ENCODE results near the gene TTC16.

The TTC16 gene

DNA sequence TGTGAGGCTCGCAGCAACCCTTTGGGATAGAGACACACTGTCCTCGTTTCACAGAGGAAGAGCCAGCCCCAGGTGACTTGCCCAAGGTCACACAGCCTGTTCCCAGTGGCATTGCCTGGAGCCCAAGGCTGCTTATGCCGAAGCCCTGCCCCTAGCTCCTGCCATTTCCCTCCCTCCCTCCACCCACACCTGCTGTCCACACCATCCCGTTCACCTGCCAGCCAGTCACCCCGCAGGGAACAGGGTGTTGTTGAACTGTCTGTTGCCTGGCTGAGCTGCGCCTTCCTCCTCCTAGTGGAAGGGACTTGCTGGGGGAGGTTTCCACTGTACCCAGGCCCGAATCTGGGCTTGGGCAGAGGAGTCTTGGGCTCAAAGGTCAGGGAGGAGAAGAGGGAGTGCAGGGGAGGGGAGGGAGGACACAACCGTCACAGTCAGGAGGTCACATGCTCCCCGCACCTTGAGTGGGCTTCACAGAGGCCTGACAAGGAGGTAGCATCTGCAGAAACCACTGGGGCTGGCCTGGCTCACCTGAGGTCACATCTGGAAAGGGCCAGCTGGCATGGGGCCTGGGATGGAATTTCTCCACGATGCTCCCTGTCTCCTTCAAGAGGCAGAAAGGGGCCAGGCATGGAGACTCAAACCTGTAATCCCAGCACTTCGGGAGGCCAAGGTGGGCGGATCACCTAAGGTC, 6.3 kb downstream of the TTC16 start:
- Histone ChIP-seq H3K36me3 (ENCODE audit: control insufficient read depth, insufficient read depth, low read length) (no peaks in the 10 kb centered on the region), H3K9ac (ENCODE audit: low read length) (no peak overlapping the region), H3K4me3 (ENCODE audit: low read depth, low read length) (no peak overlapping the region), H3K9me3 (ENCODE audit: control insufficient read depth, insufficient read depth, low read depth, low read length) (no peaks in the 10 kb centered on the region), H3K27ac (ENCODE audit: low read depth, low read length) (no peak overlapping the region), H3K4me1 (ENCODE audit: control insufficient read depth, insufficient read depth, low read length) (peaks cover 13% of the 10 kb centered on the region; the same call in 1 of the 2 replicates), H3K27me3 (ENCODE audit: control insufficient read depth, insufficient read depth, low read length) (no peaks in the 10 kb centered on the region)

GRCh38 chr9:127723013-127723412, 7.1 kb downstream of the TTC16 start:
- no peaks in the 10 kb centered on the region for H3K27me3 ChIP-seq (ENCODE audit: control insufficient read depth, insufficient read depth, low read length)
- no peaks in the 10 kb centered on the region for H3K9me3 ChIP-seq (ENCODE audit: control insufficient read depth, insufficient read depth, low read depth, low read length)
- H3K27ac ChIP-seq (ENCODE audit: low read depth, low read length): no peak overlapping the region
- no peak overlapping the region for H3K4me3 ChIP-seq (ENCODE audit: low read depth, low read length)
- H3K9ac ChIP-seq (ENCODE audit: low read length): no peak overlapping the region
- no peaks in the 10 kb centered on the region for H3K36me3 ChIP-seq (ENCODE audit: control insufficient read depth, insufficient read depth, low read length)
- peaks cover 13% of the 10 kb centered on the region; the same call in 1 of the 2 replicates for H3K4me1 ChIP-seq (ENCODE audit: control insufficient read depth, insufficient read depth, low read length)

DNA sequence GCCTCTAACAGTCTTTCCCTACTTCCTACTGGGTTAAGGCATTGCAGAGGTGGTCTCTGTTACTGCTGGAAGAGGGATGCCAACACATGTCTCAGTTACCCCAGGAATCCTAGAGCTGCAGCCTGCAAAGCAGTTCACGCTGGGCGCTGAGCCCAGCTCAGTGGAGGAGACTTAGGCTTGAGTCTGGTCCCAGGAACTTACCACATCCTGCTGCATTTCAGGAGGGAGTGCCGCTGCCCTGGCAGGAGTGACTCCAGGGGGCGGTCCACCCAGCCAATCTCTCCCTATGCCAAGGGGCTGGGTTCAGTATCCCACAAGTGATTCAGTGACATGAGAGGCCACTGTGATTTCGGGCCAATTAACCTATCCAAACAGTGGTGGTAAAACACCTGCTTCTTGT, 7.6 kb downstream of the TTC16 start:
- Histone ChIP-seq H3K9me3 (ENCODE audit: control insufficient read depth, insufficient read depth, low read depth, low read length) (no peaks in the 10 kb centered on the region), H3K27me3 (ENCODE audit: control insufficient read depth, insufficient read depth, low read length) (no peaks in the 10 kb centered on the region), H3K27ac (ENCODE audit: low read depth, low read length) (no peak overlapping the region), H3K4me3 (ENCODE audit: low read depth, low read length) (no peak overlapping the region), H3K9ac (ENCODE audit: low read length) (no peak overlapping the region), H3K4me1 (ENCODE audit: control insufficient read depth, insufficient read depth, low read length) (peaks cover 13% of the 10 kb centered on the region; the same call in 1 of the 2 replicates), H3K36me3 (ENCODE audit: control insufficient read depth, insufficient read depth, low read length) (no peaks in the 10 kb centered on the region)

DNA sequence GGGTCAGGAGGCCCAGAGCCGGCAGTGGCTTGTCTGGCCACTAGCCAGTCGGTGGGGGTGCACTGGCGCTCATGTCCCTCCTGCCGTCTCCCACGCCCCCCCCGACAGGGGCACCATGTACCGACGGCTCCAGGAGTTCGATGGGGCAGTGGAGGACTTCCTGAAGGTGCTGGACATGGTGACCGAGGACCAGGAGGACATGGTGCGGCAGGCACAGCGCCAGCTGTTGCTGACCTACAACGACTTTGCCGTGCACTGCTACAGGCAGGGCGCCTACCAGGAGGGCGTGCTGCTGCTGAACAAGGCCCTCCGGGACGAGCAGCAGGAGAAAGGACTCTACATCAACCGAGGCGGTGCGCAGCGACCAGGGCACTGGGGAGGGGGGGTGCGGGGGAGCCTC, 8.1 kb downstream of the TTC16 start:
- no peaks in the 10 kb centered on the region for H3K36me3 ChIP-seq (ENCODE audit: control insufficient read depth, insufficient read depth, low read length)
- H3K9me3 ChIP-seq (ENCODE audit: control insufficient read depth, insufficient read depth, low read depth, low read length): no peaks in the 10 kb centered on the region
- no peak overlapping the region for H3K27ac ChIP-seq (ENCODE audit: low read depth, low read length)
- peaks cover 13% of the 10 kb centered on the region; the same call in 1 of the 2 replicates for H3K4me1 ChIP-seq (ENCODE audit: control insufficient read depth, insufficient read depth, low read length)
- no peak overlapping the region for H3K9ac ChIP-seq (ENCODE audit: low read length)
- no peaks in the 10 kb centered on the region for H3K27me3 ChIP-seq (ENCODE audit: control insufficient read depth, insufficient read depth, low read length)
- H3K4me3 ChIP-seq (ENCODE audit: low read depth, low read length): no peak overlapping the region

DNA sequence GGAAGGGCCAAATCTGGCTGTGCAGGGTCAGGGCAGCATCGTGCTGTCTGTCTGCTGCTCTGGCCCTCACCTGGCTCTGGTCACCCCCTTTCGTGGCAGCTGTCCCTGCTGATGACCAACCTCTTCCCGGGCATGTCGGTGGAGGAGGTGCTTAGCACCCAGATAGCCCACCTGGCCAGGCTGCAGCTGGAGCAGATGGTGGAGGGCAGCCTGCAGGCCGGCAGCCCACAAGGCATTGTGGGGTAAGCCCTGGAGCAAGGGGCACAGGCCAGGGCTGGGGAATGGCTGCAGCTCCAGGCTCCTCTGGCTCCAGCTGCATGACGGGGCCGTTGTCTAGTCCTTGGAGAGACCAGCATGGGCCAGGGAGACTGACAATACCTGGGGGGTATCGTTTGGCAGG, 11.0 kb downstream of the TTC16 start:
- no peak overlapping the region for H3K27ac ChIP-seq (ENCODE audit: low read depth, low read length)
- no peak overlapping the region for H3K4me3 ChIP-seq (ENCODE audit: low read depth, low read length)
- H3K9me3 ChIP-seq (ENCODE audit: control insufficient read depth, insufficient read depth, low read depth, low read length): no peaks in the 10 kb centered on the region
- no peaks in the 10 kb centered on the region for H3K27me3 ChIP-seq (ENCODE audit: control insufficient read depth, insufficient read depth, low read length)
- H3K4me1 ChIP-seq (ENCODE audit: control insufficient read depth, insufficient read depth, low read length): peaks cover 10% of the 10 kb centered on the region; the same call in 1 of the 2 replicates
- H3K36me3 ChIP-seq (ENCODE audit: control insufficient read depth, insufficient read depth, low read length): no peaks in the 10 kb centered on the region
- H3K9ac ChIP-seq (ENCODE audit: low read length): no peak overlapping the region

DNA sequence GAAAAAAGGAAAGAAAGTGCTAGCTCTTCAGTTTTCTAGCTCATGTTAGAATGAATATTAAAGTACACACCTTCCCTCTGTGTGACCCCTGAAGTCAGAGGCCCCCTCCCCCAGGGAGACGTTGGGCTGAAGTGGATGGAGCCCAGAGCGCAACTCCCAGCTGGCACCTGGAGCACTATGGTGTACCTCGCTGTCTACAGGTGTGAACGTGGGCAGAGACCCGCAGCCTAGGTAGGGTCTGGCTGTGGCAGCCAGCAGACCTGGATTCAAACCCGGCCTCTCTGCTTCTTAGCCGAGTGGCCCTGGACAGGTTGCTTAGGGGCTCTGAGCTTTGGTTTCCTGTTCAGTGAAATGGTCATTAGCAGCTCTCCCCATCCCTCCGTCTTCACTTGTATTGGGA, 12.9 kb downstream of the TTC16 start:
- Histone ChIP-seq H3K9me3 (ENCODE audit: control insufficient read depth, insufficient read depth, low read depth, low read length) (no peaks in the 10 kb centered on the region), H3K9ac (ENCODE audit: low read length) (no peak overlapping the region), H3K27me3 (ENCODE audit: control insufficient read depth, insufficient read depth, low read length) (no peaks in the 10 kb centered on the region), H3K36me3 (ENCODE audit: control insufficient read depth, insufficient read depth, low read length) (no peaks in the 10 kb centered on the region), H3K4me3 (ENCODE audit: low read depth, low read length) (no peak overlapping the region), H3K4me1 (ENCODE audit: control insufficient read depth, insufficient read depth, low read length) (peaks cover 9% of the 10 kb centered on the region; the same call in 1 of the 2 replicates), H3K27ac (ENCODE audit: low read depth, low read length) (no peak overlapping the region)

DNA sequence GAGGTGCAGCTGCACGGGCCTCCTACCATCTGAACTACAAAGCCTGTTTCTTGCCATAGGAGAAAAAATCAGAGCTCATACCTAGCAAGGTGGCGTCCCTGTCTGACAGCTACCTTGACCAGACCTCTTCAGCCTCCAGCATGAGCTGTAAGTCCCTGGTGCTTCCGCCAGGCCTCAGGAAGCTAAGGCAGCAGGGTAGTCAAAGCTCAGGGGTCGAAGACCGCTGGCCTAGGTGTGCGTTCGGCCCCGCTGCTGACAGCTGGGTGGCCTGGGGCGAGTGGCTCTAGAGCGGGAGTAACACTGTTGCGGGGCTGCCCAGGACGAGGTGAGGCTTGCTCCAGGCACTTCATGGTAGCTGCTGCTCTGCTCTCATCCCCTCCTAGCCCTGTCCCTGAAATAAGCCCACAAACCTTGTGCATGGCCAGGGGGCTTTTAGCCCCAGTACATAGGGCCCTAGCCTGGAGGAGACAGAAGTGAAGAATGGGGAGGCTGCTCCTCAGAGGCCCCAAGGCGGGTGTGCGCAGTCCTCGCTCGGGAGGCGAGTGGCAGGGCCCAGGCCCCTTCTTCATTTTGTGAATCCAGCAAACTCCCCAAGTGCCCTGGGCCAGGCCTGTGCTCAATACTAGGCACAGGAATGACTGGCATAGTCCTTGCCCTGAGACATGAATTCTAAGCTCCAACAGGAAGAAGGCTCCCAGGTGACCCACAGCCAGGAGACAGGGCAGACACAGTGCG, 13.8 kb downstream of the TTC16 start:
- Histone ChIP-seq H3K4me3 (ENCODE audit: low read depth, low read length) (no peak overlapping the region), H3K9me3 (ENCODE audit: control insufficient read depth, insufficient read depth, low read depth, low read length) (no peaks in the 10 kb centered on the region), H3K9ac (ENCODE audit: low read length) (no peak overlapping the region), H3K36me3 (ENCODE audit: control insufficient read depth, insufficient read depth, low read length) (no peaks in the 10 kb centered on the region), H3K4me1 (ENCODE audit: control insufficient read depth, insufficient read depth, low read length) (peaks cover 6% of the 10 kb centered on the region; the same call in 1 of the 2 replicates), H3K27ac (ENCODE audit: low read depth, low read length) (no peak overlapping the region), H3K27me3 (ENCODE audit: control insufficient read depth, insufficient read depth, low read length) (no peaks in the 10 kb centered on the region)

DNA sequence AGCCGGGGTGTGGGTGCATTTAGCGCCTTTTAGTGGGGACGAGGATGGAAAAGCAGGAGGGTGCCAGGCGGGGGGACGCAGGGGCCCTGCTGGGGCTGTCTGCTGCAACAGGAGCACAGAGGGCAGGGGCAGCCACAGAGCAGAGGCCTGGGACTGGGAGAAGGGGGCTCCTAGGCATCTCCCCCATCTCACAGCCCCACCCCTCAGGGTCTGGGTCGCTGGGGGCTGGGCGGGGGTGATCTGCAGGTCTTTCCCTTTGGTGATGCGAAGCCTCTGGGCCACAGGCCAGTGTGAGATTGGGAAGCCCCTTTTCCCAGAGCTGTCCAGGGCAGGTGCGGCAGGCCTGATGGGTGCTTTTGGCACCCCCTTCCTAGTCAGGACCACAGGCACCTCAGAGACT, 14.4 kb downstream of the TTC16 start:
- no peaks in the 10 kb centered on the region for H3K36me3 ChIP-seq (ENCODE audit: control insufficient read depth, insufficient read depth, low read length)
- no peak overlapping the region for H3K27ac ChIP-seq (ENCODE audit: low read depth, low read length)
- no peaks in the 10 kb centered on the region for H3K27me3 ChIP-seq (ENCODE audit: control insufficient read depth, insufficient read depth, low read length)
- H3K9me3 ChIP-seq (ENCODE audit: control insufficient read depth, insufficient read depth, low read depth, low read length): no peaks in the 10 kb centered on the region
- peaks cover 6% of the 10 kb centered on the region; the same call in 1 of the 2 replicates for H3K4me1 ChIP-seq (ENCODE audit: control insufficient read depth, insufficient read depth, low read length)
- no peak overlapping the region for H3K9ac ChIP-seq (ENCODE audit: low read length)
- H3K4me3 ChIP-seq (ENCODE audit: low read depth, low read length): no peak overlapping the region

GRCh38 chr9:127730799-127731410, 15.0 kb downstream of the TTC16 start:
- Histone ChIP-seq H3K4me1 (ENCODE audit: control insufficient read depth, insufficient read depth, low read length) (peaks cover 6% of the 10 kb centered on the region; the same call in 1 of the 2 replicates), H3K27ac (ENCODE audit: low read depth, low read length) (no peak overlapping the region)

GRCh38 chr9:127731938-127732337, 16.1 kb downstream of the TTC16 start:
- no peak overlapping the region for H3K9ac ChIP-seq (ENCODE audit: low read length)
- H3K27ac ChIP-seq (ENCODE audit: low read depth, low read length): no peak overlapping the region
- no peaks in the 10 kb centered on the region for H3K9me3 ChIP-seq (ENCODE audit: control insufficient read depth, insufficient read depth, low read depth, low read length)
- peaks cover 6% of the 10 kb centered on the region; the same call in 1 of the 2 replicates for H3K4me1 ChIP-seq (ENCODE audit: control insufficient read depth, insufficient read depth, low read length)
- no peak overlapping the region for H3K4me3 ChIP-seq (ENCODE audit: low read depth, low read length)
- no peaks in the 10 kb centered on the region for H3K36me3 ChIP-seq (ENCODE audit: control insufficient read depth, insufficient read depth, low read length)
- no peaks in the 10 kb centered on the region for H3K27me3 ChIP-seq (ENCODE audit: control insufficient read depth, insufficient read depth, low read length)

More at GRCh38 chr9:127730799-127731410, 15.0 kb downstream of the TTC16 start:
- Histone ChIP-seq H3K4me3 (ENCODE audit: low read depth, low read length) (no peak overlapping the region), H3K9me3 (ENCODE audit: control insufficient read depth, insufficient read depth, low read depth, low read length) (no peaks in the 10 kb centered on the region), H3K27me3 (ENCODE audit: control insufficient read depth, insufficient read depth, low read length) (no peaks in the 10 kb centered on the region), H3K9ac (ENCODE audit: low read length) (no peak overlapping the region), H3K36me3 (ENCODE audit: control insufficient read depth, insufficient read depth, low read length) (no peaks in the 10 kb centered on the region)

DNA sequence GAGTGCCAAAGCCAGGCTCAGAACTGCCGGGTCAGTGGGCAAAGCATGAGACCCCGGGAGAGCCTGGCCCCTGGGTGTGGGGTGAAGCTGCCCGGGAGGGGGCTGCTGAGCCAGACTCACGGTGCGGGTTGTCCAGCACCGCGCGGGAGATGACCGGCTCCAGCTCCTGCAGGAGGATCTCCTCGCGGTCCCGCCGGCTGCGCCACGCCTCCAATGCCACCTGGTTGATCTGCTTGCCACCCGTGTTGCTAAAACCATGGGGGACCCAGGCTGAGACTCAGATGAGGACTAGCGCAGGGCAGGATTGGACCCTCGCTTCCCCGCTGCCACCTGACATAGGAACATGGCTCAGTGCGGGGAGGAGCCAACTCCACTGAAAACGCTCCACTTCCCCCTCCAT, 16.6 kb downstream of the TTC16 start:
- H3K27ac ChIP-seq (ENCODE audit: low read depth, low read length): no peak overlapping the region
- H3K4me1 ChIP-seq (ENCODE audit: control insufficient read depth, insufficient read depth, low read length): peaks cover 6% of the 10 kb centered on the region; the same call in 1 of the 2 replicates
- H3K4me3 ChIP-seq (ENCODE audit: low read depth, low read length): no peak overlapping the region
- no peak overlapping the region for H3K9ac ChIP-seq (ENCODE audit: low read length)
- H3K36me3 ChIP-seq (ENCODE audit: control insufficient read depth, insufficient read depth, low read length): no peaks in the 10 kb centered on the region
- H3K9me3 ChIP-seq (ENCODE audit: control insufficient read depth, insufficient read depth, low read depth, low read length): no peaks in the 10 kb centered on the region
- no peaks in the 10 kb centered on the region for H3K27me3 ChIP-seq (ENCODE audit: control insufficient read depth, insufficient read depth, low read length)
